DMS153 treated with DMSO at 0.1 percent for 48 hours (cell line): ENCODE measurements around the gene ZFP62.
A peak's percentile ranks its signal among the peaks of the same experiment; 100 is the strongest.
"Not testable (repeated sequence)": the region's sequence is repeated elsewhere in the genome, so short reads cannot be mapped to it uniquely, and the experiment has no call there.

ENCODE experiments used
- DNase-seq: peaks from one replicate; lab custom pipeline; 2025; ENCODE audit not compliant: unreplicated experiment; lab: John Stamatoyannopoulos, UW

The ZFP62 gene

DNA sequence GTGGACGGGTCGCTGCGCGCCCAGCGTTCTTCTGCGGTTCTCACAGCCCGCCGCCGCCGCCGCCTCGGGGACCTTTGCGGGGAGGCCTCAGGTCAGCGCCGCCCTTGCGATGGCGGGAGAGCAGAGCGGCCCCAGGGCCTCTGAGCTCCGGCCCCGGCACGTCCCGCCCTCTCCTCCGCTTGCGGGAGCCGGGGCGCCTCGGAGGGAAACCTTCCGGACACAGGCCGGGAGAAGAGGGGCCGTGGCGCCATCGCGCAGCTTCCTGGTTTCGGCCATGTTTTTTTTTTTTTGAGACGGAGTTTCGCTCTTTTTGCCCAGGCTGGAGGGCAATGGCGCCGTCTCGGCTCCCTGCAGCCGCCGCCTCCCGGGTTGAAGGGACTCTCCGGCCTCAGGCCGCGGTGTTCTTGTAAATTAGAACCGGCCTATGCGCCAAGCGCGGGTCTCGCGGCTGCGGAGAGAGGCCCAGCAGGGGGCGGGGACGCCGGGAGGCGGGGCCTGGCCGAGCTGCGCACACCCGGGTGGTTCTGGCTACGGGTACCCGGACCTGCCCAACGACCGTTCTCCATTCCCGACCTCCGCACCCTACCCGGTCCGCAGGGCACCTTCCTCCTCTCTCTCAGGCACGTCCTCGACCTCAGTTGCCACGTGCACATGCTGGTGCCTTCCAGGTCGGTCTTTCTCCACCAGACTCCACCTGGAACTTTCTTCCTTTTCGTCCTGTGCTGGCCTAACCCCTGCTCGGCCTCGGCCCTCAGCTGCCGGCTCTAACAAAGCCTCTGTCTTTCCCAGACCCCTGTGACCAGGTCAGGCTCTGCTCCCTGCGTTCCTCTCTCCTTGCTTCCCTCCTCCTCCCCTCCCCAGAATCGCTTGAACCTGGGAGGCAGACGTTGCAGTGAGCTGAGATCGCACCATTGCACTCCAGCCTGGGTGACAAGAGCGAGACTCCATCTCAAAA, 29.7 kb downstream of the ZFP62 start:
- peak; percentile 3 for DNase-seq

DNA sequence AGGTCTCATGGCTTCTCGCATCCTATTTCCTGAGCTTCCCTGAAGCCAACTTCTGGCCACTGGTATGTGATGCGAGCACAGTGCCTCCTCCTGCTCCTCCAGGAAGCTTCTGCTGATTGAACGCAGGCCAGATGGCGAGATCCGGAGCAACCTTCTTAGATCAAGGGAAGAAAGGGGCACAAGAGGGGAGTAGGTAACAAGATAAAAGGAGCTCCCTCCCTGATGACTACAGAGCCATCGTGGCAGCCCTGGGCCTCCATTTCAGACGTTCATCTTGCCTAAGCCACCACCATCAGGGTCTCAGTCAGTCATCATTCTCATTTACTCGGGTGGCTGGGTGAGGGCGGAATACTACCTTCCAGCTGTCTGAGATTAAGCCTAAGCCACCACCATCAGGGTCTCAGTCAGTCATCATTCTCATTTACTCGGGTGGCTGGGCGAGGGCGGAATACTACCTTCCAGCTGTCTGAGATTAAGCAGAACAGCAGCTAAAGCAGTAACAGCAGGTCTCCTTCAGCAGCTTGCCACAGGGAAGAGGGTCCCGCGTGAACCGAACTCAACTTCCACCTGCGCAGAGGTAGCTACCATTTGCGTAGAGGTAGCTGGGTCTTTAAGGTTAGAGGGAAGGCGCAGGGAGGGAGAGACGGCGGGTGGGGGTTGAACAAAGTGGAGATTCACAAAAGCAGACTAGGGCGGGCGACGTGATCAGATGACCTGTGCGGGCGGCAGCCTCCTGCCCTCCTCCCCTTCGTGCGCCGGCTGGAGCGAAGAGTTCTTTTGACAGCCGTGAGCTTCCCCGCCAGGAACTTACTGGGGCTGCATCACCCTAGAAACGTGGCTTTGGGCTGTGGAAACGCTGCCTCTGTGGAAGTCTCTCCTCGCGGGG, 30.6 kb downstream of the ZFP62 start:
- no peak for DNase-seq

DNA sequence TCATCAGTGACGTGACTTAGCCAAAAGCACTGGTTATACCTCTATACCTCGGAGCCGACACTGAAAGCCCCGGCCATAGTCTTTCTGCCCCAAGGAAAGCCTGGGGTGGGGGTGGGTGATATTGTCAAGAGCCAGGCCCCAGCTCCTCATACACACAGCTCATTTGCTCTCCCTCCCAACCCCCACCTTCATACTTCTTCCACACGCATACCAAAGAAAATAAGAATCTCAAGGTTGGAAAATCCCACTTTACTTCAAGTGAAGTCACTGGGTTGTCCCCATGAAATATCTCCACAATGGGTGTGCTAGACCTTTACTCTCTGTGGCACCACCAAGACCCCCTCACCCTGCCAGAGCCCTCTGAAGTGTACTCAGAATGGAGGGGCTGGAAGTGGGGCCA, 31.4 kb downstream of the ZFP62 start:
- DNase-seq: no peak

DNA sequence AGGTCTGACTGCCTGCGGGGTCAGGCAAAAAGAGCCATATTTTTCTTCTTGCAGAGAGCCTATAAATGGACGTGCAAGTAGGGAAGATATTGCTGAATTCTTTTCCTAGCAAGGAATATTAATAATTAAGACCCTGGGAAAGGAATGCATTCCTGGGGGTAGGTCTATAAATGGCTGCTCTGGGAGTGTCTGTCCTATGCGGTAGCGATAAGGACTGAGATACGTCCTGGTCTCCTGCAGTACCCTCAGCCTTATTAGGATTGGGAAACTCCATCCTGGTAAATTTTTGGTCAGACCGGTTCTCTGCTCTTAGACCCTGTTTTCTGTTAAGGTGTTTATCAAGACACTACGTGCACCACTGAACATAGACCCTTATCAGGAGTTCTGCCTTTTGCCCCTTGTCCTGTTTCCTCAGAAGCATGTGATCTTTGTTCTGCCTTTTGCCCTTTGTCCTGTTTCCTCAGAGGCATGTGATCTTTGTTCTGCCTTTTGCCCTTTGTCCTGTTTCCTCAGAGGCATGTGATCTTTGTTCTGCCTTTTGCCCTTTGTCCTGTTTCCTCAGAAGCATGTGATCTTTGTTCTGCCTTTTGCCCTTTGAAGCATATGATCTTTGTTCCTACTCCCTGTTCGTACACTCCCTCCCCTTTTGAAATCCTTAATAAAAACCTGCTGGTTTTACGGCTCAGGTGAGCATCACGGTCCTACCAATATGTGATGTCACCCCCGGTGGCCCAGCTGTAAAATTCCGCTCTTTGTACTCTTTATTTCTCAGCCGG, 32.1 kb downstream of the ZFP62 start:
- not testable (repeated sequence) for DNase-seq

DNA sequence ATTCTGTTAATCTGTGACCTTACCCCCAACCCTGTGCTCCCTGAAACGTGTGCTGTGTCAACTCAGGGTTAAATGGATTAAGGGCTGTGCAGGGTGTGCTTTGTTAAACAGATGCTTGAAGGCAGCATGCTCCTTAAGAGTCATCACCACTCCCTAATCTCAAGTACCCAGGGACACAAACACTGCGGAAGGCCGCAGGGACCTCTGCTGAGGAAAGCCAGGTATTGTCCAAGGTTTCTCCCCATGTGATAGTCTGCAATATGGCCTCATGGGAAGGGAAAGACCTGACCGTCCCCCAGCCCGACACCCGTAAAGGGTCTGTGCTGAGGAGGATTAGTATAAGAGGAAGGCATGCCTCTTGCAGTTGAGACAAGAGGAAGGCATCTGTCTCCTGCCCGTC, 33.7 kb downstream of the ZFP62 start:
- DNase-seq: not testable (repeated sequence)

DNA sequence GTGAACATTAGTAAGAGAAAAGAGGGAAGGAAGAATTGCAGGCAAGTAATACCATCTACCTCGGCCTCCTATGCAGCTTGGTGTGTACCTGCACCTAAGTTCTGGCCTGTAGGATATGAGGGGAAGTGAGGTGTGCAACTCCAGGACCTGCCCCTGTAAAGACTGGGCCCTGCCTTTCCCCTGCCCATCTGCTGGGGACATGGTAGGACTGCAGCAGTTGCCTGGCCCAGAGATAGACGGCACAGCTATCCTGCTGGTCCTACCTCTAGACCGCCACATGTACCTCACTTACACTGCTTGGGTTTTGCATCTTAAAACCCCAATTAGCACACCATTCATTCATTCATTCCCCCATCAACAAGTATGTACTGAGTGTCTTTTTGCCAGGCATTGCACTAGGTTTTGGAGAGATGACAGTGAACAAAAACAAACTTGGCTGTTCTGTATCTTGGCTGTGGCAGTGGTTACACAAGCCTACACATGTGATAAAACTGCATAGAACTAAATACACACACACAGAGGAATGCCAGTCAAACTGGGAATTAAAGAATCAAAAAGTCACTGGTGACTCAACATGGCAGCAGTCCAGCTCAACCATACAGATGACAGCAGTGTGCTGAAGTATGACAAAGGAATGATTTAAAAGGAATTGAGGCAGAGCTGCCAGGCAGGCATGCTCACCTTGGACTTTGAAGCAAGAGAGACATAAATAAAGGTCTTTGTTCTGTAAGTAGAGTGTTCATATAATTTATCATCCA, 35.1 kb downstream of the ZFP62 start:
- no peak for DNase-seq

DNA sequence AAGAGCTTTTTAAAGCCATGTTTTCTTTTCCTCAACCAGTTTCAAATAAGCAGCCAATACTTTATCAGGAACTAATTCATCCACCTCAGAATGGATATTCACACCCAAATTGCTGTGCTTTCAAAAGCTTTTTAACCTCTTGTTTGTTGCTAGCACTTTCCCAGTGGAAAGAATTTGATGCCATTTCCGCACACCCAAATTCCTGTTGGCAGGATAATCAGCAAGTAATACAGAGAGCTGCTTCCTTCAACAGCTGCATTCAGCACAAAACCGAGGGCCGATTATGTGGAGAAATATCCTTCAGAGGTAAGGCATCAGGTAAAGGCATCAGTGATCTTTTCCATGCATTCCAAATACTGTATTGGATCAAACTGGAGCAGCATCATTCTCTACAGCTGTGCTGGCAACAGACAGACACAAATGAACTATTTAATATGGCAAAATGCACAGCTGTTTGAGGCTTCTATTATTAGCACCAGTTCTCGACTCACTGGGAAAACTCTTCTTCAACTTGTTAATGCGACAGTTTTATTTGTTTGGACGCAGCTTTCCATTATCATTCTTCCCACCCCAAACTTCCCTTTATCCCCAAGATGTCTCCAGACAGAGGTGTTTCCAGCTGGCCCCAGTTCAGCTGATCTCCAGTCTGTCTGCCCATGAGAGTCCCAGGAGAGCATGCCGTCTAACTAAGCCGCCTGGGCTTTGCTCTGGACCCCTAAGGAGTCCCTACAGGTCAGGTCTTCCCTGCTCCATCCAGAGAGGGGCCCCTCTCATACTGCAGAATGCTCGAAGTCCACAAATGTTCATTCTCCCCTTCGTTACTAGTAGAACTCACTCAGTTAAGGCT, 36.2 kb downstream of the ZFP62 start:
- DNase-seq: no peak

DNA sequence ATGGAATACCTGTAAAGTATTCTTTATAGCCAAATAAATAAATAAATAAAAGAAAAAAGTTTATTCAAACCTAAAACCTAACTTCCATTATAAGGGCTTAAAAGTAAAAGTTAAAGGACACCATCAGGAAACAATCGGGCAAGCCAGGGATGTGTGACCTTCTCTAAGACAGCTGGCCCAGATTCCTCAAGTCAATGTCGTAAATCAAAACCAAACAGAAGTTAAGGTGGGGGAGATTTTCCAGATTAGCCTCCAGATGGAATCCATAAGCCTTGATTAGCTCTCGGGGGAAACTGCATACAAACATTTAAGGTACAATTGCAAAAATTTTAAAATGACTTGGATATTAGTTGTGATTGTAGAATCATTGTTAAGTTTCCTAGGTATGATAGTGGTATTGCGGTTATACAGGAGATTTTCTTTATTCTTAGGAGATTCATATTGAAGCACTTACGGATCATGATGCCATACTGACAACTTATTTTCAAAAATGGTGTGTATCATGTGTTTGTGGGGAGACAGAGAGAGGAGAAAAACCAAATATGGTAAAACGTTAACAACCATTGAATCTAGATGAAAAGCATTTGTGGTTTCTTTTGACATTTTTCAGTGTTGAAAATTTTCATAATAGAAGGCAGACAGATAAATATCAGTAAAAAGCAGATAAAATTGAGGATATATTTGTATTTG, 37.0 kb downstream of the ZFP62 start:
- no peak for DNase-seq

DNA sequence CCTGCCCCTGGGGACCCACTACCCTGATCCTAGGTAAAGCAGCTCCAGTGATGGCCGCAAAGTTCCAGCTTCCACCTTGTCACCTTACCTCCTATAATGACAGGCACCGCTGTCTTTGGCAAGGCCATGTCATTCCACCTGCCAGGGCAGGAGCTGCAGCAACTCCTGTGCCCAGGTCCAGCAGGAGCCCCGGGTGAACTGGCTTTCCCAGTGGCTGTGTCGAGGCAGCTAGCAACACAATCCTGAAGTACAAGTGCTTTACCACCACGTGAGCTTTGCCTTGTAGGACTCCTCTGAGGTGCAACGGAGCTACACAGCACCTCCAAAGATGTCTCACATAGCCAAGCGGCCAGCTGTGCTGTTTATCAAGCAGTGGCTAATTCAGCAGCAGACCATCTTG, 37.7 kb downstream of the ZFP62 start:
- no peak for DNase-seq

DNA sequence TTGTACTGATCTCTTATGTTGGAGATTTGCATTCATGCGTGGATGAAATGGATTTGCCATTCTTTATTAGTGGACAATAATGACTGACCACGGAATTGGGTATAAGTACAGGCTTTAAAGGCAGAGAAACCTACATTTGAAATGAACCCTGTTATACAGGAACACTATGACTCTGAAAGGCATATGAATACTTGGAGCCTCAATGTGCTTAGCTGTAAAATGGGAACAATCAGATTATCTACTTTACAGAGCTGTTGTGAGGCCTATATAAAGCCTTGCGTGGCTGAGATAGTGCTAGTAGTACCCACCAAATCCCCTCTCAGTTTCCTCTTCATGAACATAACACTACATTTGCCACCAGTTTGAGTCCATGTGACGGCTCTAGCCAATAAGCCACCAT, 39.5 kb downstream of the ZFP62 start:
- DNase-seq: no peak

DNA sequence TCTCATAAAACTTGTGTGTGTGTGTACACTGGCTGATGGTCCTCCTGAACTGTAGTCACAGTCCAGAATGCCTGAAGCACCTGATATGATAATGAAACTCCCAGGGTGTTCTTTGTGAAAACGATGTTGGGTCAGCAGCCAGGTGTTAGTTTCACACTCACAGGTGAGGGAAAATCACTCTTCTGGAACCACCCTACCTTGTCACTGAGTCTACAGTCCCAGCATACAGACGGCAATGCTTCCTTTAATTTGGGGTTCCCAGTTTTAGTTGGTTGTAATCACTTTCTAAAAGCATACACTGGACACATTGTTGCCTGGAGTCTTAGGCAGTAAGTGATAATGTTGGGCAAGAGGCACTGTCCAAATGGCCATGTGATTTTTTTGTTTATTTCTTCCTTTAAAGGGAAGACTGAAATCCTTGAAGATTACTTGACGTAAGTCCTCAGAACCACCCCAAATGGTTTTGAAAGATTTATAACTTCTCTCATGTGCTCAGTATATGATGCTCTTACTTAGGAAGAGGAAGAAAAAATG, 40.2 kb downstream of the ZFP62 start:
- DNase-seq: no peak

DNA sequence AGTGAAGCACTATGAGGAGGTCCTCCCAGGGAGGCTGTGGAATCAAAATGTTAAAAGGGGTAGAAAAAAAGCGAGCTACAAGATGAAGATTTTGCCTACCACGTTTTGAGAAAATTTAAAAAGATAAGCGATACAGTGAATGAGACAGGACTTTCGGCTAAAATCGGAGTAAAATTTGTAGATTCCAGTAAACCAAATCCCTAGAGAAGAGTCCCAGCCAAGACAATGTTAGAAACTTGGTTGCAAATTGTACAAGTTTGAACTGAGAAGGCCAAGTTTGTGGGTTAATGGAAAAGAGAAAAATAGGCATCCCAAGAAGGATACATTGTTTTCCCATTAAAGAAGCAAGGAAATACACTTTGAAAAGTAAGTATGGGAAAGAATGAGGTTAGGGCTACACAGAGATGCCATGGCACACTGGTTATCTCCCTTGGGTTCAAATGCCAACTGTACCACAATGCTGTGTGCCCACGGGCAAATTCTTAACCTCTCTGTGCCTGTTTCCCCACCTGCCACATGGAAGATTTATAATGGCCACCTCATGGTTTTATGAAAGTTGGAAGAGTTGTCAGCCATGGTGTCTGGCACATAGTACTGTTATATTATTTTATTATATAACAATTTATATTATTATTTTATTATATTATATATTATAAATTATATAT, 42.3 kb downstream of the ZFP62 start:
- no peak for DNase-seq

DNA sequence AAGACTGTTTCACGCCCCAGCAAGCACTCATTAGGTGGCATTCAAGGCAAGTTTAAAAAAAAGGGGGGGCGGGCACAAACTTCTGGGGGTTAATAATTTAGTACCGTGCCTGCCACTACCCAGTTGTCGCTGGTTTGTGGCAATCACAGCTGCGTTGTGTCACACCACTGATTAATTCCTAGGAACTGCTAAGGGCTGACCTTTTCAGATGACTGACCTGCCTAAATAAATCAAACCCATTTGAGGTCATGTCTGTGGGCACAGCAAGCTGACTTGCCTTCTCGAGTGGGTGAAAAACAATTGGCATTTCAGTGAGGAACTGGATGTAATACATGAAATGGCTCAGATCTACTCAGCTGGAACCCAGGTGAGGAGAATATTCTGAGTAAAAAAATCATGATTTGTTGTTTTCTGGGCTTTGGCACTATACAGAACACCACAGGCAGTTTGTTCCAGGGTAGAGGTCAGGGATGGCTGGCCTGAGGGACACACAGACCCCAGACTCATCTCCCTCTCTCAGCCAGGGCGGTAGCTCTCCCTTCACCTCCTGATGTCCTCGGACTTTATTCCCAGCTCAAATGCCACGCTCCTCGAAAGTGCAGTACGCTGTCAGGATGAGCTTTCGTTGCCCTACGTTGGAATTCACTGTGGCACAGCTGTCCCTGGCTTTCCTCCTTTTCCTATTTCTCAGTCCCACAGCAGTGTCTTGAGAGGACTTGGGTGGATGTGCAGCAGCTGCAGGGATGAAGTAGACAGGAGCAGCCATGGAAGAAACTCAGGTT, 43.0 kb downstream of the ZFP62 start:
- no peak for DNase-seq

DNA sequence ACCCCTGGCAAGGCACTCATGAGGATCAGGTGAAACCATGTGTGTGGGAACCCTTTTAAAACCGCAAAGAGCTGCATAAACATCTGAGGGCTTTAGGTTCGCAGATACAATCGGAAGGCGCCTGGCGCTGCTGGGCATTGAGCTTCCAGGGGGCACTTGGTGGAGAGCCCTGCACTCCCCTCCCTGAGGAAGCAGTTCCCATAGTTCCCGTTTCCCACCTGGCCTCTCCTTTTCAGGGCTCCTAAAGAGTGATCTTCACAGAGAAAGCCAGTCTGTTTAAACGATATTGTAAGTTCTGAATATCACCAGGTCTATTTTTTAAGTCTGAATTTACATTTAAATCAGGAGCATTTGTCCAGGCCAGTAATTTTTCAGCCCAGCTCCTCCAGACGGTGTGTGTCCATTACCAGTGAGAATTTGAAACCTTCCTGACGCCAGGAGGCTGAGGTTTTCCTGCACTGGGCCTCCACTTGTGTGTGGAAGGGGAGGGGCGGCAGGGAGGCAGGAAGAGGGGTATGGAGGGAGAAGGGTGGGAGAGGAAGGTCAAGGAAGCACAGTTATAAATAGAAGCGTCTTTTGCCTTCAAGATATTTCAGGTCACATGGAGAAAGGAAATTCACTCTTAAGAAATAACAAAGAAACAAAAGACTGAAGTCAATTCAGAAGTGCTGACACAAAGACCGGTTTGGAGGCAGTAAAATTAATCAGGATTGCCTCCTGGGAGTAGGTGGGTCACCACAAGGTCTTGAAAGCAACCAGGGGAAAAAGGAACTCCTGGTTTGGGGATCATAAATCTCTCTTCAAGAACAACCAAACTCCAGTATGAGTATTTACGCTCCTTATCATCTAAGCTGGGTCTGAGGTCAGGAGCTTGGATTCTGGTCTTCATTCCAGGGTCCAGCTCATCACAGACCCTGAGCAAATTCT, 44.2 kb downstream of the ZFP62 start:
- no peak for DNase-seq

DNA sequence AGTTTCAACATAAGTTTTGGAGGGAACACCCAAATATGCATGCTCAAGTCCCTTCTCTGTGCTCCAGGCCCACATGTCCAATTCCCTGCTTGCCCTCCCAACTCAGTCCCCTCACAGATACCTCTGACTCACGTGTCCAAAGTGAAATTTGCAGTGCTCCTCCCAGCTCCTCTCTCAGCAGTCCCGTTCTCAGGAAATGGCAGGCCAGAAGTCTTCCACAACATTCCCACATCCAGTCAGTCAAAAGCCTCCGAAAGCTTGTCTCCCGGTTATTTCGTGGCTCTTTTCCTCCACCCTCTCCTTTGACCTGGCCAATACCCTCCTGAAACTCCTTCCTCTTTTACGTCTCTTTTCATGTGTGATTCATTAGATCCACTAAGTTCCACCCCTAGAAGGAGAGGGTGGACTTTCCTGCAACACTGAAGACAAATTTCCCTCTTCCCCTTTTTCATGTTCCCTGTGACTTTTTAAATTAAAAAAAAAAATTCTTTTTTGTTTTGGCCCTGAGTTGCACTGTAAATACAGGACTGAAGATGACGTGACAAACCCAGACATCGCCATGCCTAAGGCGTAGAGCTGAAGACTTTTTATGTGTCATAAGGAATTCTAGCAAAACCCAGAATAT, 45.7 kb downstream of the ZFP62 start:
- no peak for DNase-seq

DNA sequence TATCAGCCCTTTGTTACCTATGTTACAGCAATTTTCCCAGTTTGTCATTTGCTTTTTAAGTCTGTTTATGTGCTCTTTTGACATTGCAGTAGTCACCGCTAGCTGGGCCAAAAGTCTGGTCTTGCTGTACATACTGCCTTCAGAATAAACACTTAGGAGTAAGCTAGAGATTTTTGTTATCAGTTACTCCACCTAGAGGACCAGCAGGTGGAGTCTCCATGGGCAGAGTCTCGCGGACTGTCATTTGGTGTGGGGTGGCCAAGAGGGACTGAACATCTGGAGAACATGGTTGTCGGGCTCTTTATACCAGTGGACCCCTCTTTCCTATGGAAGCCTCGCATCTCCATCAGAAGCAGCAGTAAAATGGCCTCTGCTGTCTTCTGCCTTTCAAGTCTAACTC, 47.7 kb downstream of the ZFP62 start:
- DNase-seq: no peak
